Calu3 (cell line): Measurements from ENCODE around the gene SLCO3A1. TPM values are rescaled to one million over a fixed set of nuclear protein-coding genes. Genes with fewer than 3 reads are reported as not detected.

Source experiments
- BruUV-seq: library from RNA; stranded (reverse); fragments of 400-500 nt; replicated peaks from 2 replicates; lab custom pipeline; 2021; lab: Mats Ljungman, UMichigan
- CTCF ChIA-PET: fragments of 300-600 bp; sonication (Branson Sonifier 250); formaldehyde crosslinking; loops from one replicate; lab custom pipeline; 2022; ENCODE audit warnings: antibody characterized with exemption; lab: Charles Lee
- DNase-seq: peaks from one replicate; pipeline ENCODE4 v3.0.0; 2022
- H3K27ac Mint-ChIP-seq: one replicate; pipeline ENCODE4 v1.8.0; 2022; ENCODE audit warnings: mixed read lengths; ENCODE audit not compliant: unreplicated experiment
- H3K27me3 Mint-ChIP-seq: one replicate; pipeline ENCODE4 v1.8.0; 2022; ENCODE audit warnings: mixed read lengths; ENCODE audit not compliant: unreplicated experiment
- H3K36me3 Mint-ChIP-seq: one replicate; pipeline ENCODE4 v1.8.0; 2022; ENCODE audit warnings: mild to moderate bottlenecking, moderate library complexity, mixed read lengths; ENCODE audit not compliant: insufficient read depth, unreplicated experiment
- H3K4me1 Mint-ChIP-seq: one replicate; pipeline ENCODE4 v1.8.0; 2022; ENCODE audit warnings: mild to moderate bottlenecking, low read depth, mixed read lengths; ENCODE audit not compliant: unreplicated experiment
- H3K4me3 Mint-ChIP-seq: one replicate; pipeline ENCODE4 v1.8.0; 2022; ENCODE audit warnings: mild to moderate bottlenecking, low read depth, moderate library complexity, mixed read lengths; ENCODE audit not compliant: unreplicated experiment
- H3K9me3 Mint-ChIP-seq: one replicate; pipeline ENCODE4 v1.8.0; 2022; ENCODE audit warnings: low read depth, mixed read lengths; ENCODE audit not compliant: unreplicated experiment
- CTCF ChIP-seq: fragments of 200-600 bp; IDR thresholded peaks from one replicate; pipeline ENCODE4 v1.8.0; 2022; ENCODE audit warnings: antibody characterized with exemption; ENCODE audit not compliant: unreplicated experiment
- intact Hi-C: fragments of 100-400 bp; cut with micrococcal nuclease; formaldehyde crosslinking; loops from one replicate; pipeline ENCODE4 v1.10.0; 2022; ENCODE audit not compliant: unreplicated experiment
- total RNA-seq: library from RNA; stranded (reverse); gene quantifications from 2 replicates; pipeline ENCODE4 v1.2.3, GENCODE V29; 2022

SLCO3A1 gene
- total RNA-seq, 1 experiment from 2014 or later = 65.9 TPM

- no peaks in the 10 kb centered on the region for H3K27me3 Mint-ChIP-seq
- H3K27ac Mint-ChIP-seq = no peak overlapping the region
- no peak for TF ChIP-seq CTCF
- H3K9me3 Mint-ChIP-seq = no peaks in the 10 kb centered on the region
- intact Hi-C loops = no loop called here
- CTCF ChIA-PET = interaction anchor here (1.0 to 1.6 kb wide), 2 partner anchors 9 to 26 kb away, joined by 3 to 6 read pairs; no protein-coding TSS in a partner anchor
- BruUV-seq = no TSS peak
- DNase-seq = no peak
- H3K4me3 Mint-ChIP-seq = no peak overlapping the region
- H3K36me3 Mint-ChIP-seq = peaks cover 38% of the 10 kb centered on the region
- H3K4me1 Mint-ChIP-seq = peaks cover 50% of the 10 kb centered on the region
Measured at GRCh38 chr15:91938136-91938535, 84.6 kb downstream of the SLCO3A1 start.

GRCh38 chr15:91939403-91939831 lies 85.9 kb downstream of the SLCO3A1 start:
- DNase-seq = no peak
- Mint-ChIP-seq H3K9me3 (no peaks in the 10 kb centered on the region), H3K27me3 (no peaks in the 10 kb centered on the region), H3K4me1 (peaks cover 63% of the 10 kb centered on the region), H3K27ac (peak overlapping the region; percentile 90), H3K4me3 (no peak overlapping the region), H3K36me3 (peaks cover 41% of the 10 kb centered on the region)
- intact Hi-C loops = no loop called here
- CTCF ChIA-PET = no interaction called here
- no TSS peak for BruUV-seq
- no peak for TF ChIP-seq CTCF

- BruUV-seq = TSS peak; percentile 88
Measured at GRCh38 chr15:91940496-91941381, 87.2 kb downstream of the SLCO3A1 start.

More at GRCh38 chr15:91940496-91941381, 87.2 kb downstream of the SLCO3A1 start:
- H3K27me3 Mint-ChIP-seq = no peaks in the 10 kb centered on the region
- peak overlapping the region; percentile 90 for H3K27ac Mint-ChIP-seq
- DNase-seq = peak; percentile 74
- CTCF ChIA-PET = interaction anchor here (0.6 to 2.7 kb wide), 13 partner anchors 17 to 669 kb away, joined by 3 to 53 read pairs (median 5); partner anchors contain the start of gene SLCO3A1
- TF ChIP-seq CTCF = no peak
- intact Hi-C loops = loop anchor here (5.0 to 10.0 kb wide), 5 partner anchors 233 to 638 kb away; no protein-coding TSS in a partner anchor
- H3K36me3 Mint-ChIP-seq = peaks cover 46% of the 10 kb centered on the region
- H3K4me3 Mint-ChIP-seq = peak overlapping the region; percentile 72
- H3K9me3 Mint-ChIP-seq = no peaks in the 10 kb centered on the region
- H3K4me1 Mint-ChIP-seq = peaks cover 76% of the 10 kb centered on the region
